NCI-H2107 treated with DMSO at 0.1 percent for 48 hours (cell line): Measurements from ENCODE around the gene MRPS30.
"Not testable (repeated sequence)": the region's sequence is repeated elsewhere in the genome, so short reads cannot be mapped to it uniquely, and the experiment has no call there.

Experiments
- DNase-seq: peaks from one replicate; lab custom pipeline; 2025; ENCODE audit not compliant: unreplicated experiment; lab: John Stamatoyannopoulos, UW

MRPS30 gene

GRCh38 chr5:44808435-44809214 lies at the start of gene MRPS30:
TSS of gene MRPS30 (plus strand) at chr5:44808947. CDS start at chr5:44808963, 16 bp downstream.
- DNase-seq: peak; percentile 100

DNA sequence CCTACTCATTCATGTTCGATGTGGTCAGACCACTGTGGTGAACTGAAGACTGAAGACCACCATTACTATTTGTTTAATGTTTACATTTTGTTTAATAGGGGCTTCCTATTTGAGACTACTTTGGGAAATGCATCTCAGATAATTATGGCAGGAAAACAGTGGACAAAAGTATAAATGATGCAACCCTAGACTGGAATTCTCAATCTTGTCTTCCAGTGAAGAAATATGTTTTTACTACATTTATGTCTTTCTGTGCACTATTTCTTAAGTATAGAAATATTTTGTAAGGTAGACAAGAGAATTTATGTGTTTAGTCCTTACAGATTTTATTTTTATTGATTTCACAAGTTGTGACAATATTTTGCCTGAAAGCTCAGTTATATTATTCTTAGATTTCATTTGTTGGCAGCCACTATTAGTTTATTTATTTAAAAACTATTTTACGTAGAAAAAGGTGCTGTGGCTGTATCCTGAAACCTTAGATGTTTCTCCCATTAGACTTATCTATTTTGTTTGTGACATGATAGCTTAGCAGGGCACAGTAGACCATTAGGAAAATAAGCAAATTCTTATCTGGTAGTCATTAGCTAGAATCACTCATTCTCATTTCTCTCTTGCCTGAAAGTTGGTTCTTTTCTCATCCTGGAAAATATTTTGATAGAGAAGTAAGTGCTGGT lies 39.4 kb upstream of the MRPS30 start:
- DNase-seq: no peak

- DNase-seq: no peak
Observed at GRCh38 chr5:44769877-44770209, 38.9 kb upstream of the MRPS30 start.

DNA sequence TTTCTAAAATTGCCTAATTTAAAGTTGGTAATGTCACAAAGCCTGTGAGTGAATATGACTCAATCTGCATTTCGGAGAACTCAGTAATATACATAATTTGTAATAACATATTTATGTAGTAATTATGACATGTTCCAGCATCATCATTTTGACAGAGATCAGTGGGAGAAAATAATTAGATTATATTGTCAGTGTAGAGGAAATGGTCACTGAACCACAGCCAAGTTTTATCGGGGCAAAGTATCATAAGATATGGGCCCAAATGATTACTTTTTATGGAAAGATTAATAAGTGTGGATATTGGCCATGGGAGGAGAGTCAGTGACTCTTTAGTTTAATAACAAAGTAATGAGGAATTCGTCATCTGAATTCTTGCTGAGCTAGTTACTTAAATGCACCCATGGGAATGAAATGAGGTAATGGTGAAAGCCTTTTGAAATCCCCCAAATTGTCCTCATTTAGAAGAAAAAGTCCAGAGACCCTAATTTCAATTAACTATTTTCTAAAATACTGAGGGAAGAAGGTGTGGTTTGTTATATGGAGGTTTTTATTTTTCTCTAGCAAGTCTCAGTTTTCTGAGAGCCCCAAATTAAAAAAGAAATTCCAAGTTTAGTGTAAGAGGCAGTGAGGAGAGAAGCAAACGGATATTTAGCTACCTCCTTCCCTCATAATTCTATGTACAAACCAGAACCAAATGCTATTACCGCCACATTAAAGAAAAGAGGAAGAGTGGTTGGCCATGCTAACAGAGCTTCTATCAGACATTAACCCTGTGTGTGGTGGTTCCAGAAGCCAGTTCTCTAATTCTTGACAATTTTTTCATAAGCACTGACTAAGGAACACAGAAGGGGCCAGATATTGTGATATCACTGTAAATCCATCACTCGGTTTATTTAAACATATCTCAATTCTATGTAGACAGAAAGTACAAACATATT lies 37.7 kb upstream of the MRPS30 start:
- DNase-seq: no peak

- not testable (repeated sequence) for DNase-seq
Observed at GRCh38 chr5:44772397-44772796, 36.4 kb upstream of the MRPS30 start.

DNA sequence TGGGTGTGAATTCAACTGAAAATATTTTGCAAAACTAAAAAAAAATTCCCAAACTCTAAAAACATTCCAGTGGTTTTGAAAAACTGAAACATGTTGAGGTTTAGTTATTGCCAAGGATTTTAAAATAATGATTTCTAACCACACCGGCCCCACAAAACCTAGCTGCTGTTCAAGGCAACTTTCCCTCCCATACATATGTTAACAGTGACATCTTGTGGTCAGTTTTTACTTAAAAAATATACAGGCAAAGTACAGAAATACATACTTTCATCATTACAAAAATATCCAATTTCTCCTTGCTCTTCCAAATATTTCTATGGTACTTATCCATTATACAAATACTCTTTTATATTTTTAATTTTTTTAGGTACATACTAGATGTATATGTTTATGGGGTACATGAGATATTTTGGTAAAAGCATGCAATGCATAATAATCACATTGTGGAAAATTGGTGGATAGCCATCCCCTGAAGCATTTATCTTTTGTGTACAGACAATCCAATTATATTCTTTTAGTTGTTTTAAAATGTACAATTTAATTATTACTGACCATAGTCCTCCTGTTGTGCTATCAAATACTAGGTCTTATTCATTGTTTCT lies 34.4 kb upstream of the MRPS30 start:
- DNase-seq: peak; percentile 57

GRCh38 chr5:44779167-44779566 lies 29.6 kb upstream of the MRPS30 start:
- no peak for DNase-seq

DNA sequence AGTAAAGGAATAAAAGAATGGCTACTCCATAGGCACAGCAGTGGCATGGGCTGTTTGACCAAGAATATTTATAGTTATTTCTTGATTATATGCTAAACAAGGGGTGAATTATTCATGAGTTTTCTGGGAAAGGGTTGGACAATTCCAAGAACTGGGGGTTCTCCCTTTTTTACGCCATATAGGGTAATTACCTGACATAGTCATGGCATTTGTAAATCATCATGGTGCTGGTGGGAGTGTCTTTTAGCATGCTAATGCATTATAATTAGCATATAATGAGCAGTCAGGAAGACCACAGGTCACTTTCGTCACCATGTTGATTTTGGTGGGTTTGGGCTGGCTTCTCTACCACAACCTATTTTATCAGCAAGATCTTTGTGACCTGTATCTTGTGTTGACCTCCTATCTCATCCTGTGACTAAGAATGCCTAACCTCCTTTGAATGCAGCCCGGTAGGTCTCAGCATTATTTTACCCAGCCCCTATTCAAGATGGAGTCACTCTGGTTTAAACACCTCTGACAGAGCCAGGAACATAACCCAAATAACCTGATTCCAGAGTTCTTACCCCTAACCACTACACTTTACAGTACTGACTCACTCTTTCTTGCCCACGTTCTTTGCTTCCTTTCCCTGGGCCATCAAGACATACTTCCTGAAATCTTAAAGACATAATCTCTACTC lies 25.0 kb upstream of the MRPS30 start:
- no peak for DNase-seq

DNA sequence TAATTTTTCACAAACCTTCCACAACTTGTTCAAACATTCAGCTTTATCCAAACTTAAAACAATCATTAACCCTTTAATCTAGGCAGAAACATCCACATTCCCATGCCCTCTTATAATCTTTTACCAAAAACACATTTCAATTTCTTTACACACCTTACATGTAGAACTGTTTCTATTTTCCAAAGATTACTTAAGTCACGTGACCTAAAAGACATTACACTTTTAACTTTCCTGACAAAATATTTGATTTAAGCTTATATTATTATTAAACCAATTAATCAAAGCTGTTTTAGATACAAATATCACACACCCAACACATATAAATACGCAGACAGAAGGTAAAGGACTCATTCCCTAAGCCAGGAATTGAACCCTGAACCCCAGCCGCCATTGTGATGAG lies 21.0 kb upstream of the MRPS30 start:
- no peak for DNase-seq

DNA sequence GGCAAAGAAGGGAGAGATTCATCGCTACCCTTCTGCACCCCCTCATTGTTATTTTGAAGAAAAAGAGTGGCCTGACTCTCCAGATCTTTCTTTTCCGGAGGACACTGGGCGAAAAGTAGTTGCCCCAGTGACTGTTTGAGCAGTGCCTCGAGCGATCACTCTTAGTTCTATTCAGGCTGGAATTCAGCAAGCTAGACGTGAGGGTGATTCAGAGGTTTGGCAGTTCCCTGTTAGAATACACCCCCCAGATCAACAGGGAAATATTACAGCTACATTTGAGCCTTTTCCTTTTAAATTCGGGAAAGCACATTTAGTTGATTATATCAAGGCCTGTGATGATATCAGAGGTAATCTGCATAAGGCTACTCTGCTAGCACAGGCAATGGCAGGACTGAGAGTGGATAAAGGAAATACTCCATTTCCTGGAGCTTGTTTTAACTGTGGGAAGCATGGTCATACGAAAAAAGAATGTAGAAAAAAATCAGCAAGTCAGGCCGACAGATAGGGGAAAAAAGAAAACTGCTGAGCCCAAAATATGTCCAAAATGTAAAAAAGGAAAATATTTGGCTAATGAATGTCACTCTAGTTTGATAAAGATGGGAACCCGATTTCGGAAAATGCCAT lies 19.3 kb upstream of the MRPS30 start:
- DNase-seq: not testable (repeated sequence)

DNA sequence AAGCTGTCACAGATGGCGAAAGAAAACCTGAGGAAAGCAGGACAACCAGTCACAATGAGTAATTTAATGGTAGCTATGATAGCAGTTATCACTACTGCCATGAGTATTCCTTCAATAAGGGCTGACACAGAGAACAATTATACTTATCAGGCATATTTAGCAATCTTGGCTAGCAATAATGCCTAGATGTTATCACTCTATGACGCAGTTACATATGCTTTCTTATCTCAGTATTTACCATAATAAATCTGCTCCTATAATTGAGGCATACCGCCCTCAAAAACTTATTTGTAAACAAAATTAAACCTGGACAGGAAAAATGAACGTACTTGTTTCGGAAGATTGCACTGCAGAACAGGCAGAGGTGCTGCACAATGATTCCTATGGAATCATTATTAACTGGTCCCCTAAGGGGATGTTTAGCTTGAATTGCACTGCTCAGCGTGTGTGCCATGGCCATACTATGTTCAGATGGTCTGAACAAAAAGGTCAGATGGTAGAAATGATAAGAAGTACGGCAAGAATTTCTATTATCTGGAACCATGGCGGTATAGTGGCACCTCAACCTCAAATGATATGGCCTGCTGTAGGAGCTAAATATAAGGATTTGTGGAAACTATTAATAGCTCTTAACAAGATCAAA lies 16.6 kb upstream of the MRPS30 start:
- not testable (repeated sequence) for DNase-seq

- no peak for DNase-seq
Observed at GRCh38 chr5:44794371-44794770, 14.4 kb upstream of the MRPS30 start.

DNA sequence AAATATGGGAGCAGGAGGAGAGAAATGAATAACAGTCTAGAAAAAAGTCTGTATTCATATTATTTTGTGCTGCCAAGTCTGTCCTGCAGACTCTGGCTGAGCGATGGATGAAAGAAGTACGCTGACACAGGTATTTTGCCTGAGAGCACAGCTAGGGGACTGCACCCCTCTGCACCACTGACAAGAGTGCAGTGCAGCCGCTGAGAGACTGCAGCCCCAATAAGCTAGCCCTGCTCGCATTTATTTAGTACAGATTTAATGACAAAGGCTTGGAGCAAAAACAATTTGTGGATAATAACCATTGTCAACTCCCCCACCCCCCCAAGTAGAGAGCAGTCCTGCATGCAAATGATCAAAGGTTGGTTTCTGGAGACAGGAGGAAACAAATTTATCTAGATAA lies 13.3 kb upstream of the MRPS30 start:
- no peak for DNase-seq

DNA sequence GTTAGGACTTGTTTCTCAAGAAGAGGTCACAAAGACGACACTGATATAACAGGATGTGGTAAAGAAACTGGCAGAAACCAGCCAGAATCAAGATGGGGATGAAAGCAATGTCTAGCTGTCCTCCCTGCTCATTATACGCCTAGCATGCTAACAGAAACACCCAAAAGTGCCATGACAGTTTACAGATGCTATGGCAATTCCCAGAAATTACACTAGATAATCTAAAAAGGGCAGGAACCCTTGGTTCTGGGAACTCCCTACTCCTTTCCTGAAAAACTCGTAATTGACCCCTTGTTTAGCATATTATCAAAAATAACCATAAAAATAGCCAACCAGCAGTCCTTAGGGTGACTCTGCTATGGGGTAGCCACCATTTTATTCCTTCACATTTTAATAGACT lies 10.9 kb upstream of the MRPS30 start:
- DNase-seq: no peak

GRCh38 chr5:44801992-44802391 lies 6.8 kb upstream of the MRPS30 start:
- DNase-seq: no peak

DNA sequence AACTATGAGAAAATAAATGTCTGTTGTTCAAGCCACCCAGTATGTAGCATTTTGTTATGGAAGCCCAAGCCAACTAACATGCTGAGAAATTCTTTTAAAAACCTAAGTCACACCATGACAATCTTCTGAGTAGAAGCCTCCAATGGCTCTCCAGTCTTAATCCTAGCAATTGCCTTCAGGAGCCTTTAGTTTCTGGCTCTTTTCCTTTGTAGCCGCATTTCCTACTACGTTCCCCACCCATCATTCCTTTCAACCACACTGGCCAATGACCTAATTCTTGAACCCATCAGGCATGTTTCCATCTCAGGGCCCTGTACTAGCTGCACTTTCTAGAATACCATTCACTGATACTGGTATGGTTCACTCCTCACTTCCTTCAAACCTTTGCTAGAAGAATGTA lies 2.1 kb upstream of the MRPS30 start:
- no peak for DNase-seq

- peak; percentile 9 for DNase-seq
Observed at GRCh38 chr5:44807269-44807668, 1.5 kb upstream of the MRPS30 start.

GRCh38 chr5:44809215-44809955 lies 638 bp downstream of the MRPS30 start:
- peak; percentile 46 for DNase-seq

- DNase-seq: no peak
Observed at GRCh38 chr5:44809956-44810420, 1.2 kb downstream of the MRPS30 start.
